Suprapubic skin (tissue), 3 donors: ENCODE measurements around the gene CBFA2T2.

Experiments
- CTCF ChIP-seq, 2 donors: fragments of 200-600 bp in 1 of 2; fragments of 450-650 bp in 1 of 2; sonication (generic) in 1 of 2; IDR thresholded peaks; one replicate each; pipeline ENCODE4 v1.5.1; 2016 to 2019; ENCODE audit warnings: antibody characterized with exemption in 2 of 2, mild to moderate bottlenecking in 1 of 2, moderate library complexity in 1 of 2
- POLR2A ChIP-seq, 2 donors: fragments of 450-650 bp; IDR thresholded peaks; one replicate each; pipeline ENCODE4 v1.6.1; 2017; ENCODE audit warnings: antibody characterized with exemption in 2 of 2, mild to moderate bottlenecking in 2 of 2, moderate library complexity in 2 of 2

GRCh38 chr20:33441142-33441955, 48.5 kb upstream of the CBFA2T2 start:
- TF ChIP-seq CTCF (IDR thresholded peaks at IDR 0.05) (no peak), POLR2A (IDR thresholded peaks at IDR 0.05) (no peak)
